Keratinocyte (primary cell): ENCODE results near the gene ASB16. TPM values are rescaled to one million over a fixed set of nuclear protein-coding genes. Genes with fewer than 3 reads are reported as not detected.

Experiments
- DNase-seq: peaks from one replicate; pipeline ENCODE4 v3.0.0-alpha.2; 2011; ENCODE audit warnings: low read depth, missing footprints, low spot score
- FAIRE-seq: peaks from 2 replicates; lab custom pipeline; 2011; peaks lifted over from hg19 to GRCh38; lab: Jason Lieb, UNC
- H2AFZ ChIP-seq: 2 replicates; pipeline ENCODE4 v1.6.0; 2012; ENCODE audit warnings: low read length, control low read depth, inconsistent platforms; ENCODE audit not compliant: control insufficient read depth
- H3K27ac ChIP-seq: 2 replicates; pipeline ENCODE4 v1.5.1; 2011; ENCODE audit warnings: low read length; ENCODE audit not compliant: control insufficient read depth, insufficient read depth
- H3K27me3 ChIP-seq: 3 replicates; pipeline ENCODE4 v1.6.0; 2011; ENCODE audit warnings: low read length; ENCODE audit not compliant: control insufficient read depth, insufficient read depth; ENCODE audit errors: extremely low read depth
- H3K36me3 ChIP-seq, 2 experiments: 2 replicates in 1 of 2; 3 replicates in 1 of 2; pipeline ENCODE4 v1.5.1; 2011; ENCODE audit warnings: low read length in 2 of 2, mild to moderate bottlenecking in 1 of 2; ENCODE audit not compliant: control insufficient read depth in 2 of 2, insufficient read depth in 2 of 2; ENCODE audit errors: extremely low read depth in 1 of 2
- H3K4me1 ChIP-seq: 3 replicates; pipeline ENCODE4 v1.5.1; 2011; ENCODE audit warnings: low read length; ENCODE audit not compliant: control insufficient read depth, insufficient read depth; ENCODE audit errors: extremely low read depth
- H3K4me2 ChIP-seq: 3 replicates; pipeline ENCODE4 v1.6.0; 2011; ENCODE audit warnings: low read depth, low read length; ENCODE audit not compliant: control insufficient read depth, insufficient read depth; ENCODE audit errors: extremely low read depth
- H3K4me3 ChIP-seq, 3 experiments: fragments of 200-600 bp in 1 of 3; sonication (generic) in 1 of 3; 2 replicates in 2 of 3; 3 replicates in 1 of 3; pipeline ENCODE4 v1.5.1; 2011 to 2016; ENCODE audit warnings: low read length in 3 of 3, mild to moderate bottlenecking in 3 of 3, control low read depth in 2 of 3, inconsistent platforms in 1 of 3, low read depth in 1 of 3, mixed read lengths in 1 of 3, mixed run types in 1 of 3, moderate library complexity in 1 of 3; ENCODE audit not compliant: control insufficient read depth in 2 of 3, insufficient read depth in 2 of 3; ENCODE audit errors: extremely low read depth in 1 of 3
- H3K79me2 ChIP-seq: 2 replicates; pipeline ENCODE4 v1.6.0; 2012; ENCODE audit warnings: low read length; ENCODE audit not compliant: control insufficient read depth, insufficient read depth
- H3K9ac ChIP-seq: 3 replicates; pipeline ENCODE4 v1.6.0; 2011; ENCODE audit warnings: low read length; ENCODE audit not compliant: control insufficient read depth, insufficient read depth; ENCODE audit errors: extremely low read depth
- H3K9me1 ChIP-seq: 3 replicates; pipeline ENCODE4 v1.6.0; 2011; ENCODE audit warnings: low read length; ENCODE audit not compliant: control insufficient read depth, insufficient read depth; ENCODE audit errors: extremely low read depth
- H3K9me3 ChIP-seq: 2 replicates; pipeline ENCODE4 v1.5.1; 2012; ENCODE audit warnings: low read depth, low read length; ENCODE audit not compliant: control insufficient read depth
- H4K20me1 ChIP-seq: 3 replicates; pipeline ENCODE4 v1.6.0; 2011; ENCODE audit warnings: low read length; ENCODE audit not compliant: control insufficient read depth, insufficient read depth; ENCODE audit errors: extremely low read depth
- CTCF ChIP-seq, 3 experiments: IDR thresholded peaks in 1 of 3; conservative IDR thresholded peaks in 1 of 3; optimal IDR thresholded peaks in 1 of 3; 2 replicates in 2 of 3; 3 replicates in 1 of 3; pipeline versions ENCODE3 to v1.5.1; 2011; ENCODE audit warnings: low read length in 3 of 3, mild to moderate bottlenecking in 3 of 3, moderate library complexity in 2 of 3, control low read depth in 1 of 3, inconsistent platforms in 1 of 3; ENCODE audit not compliant: insufficient read depth in 2 of 3; ENCODE audit errors: extremely low read depth in 1 of 3
- EZH2 ChIP-seq: IDR thresholded peaks from one replicate; pipeline ENCODE4 v1.6.1; 2012; ENCODE audit warnings: inconsistent platforms, mild to moderate bottlenecking, low read length, moderate library complexity
- dilution Hi-C: fragments of 300-500 bp; cut with MboI; formaldehyde crosslinking; loops from one replicate; pipeline ENCODE4 v1.7.0; 2020; ENCODE audit warnings: low sequenced_read_pairs; ENCODE audit not compliant: extremely low pct_ligation_motif_present
- polyA plus RNA-seq, 5 experiments: library from polyadenylated mRNA; depleted of rRNA in 3 of 5; stranded (reverse) in 3 of 5; stranded (forward) in 1 of 5; unstranded in 1 of 5; fragments of >200 nt; gene quantifications; 1 replicate in 1 of 5; 2 replicates in 3 of 5; 3 replicates in 1 of 5; pipeline versions ENCODE4 v1.2.1 to v1.2.3, GENCODE V29; 2011 to 2012; ENCODE audit warnings: missing spikeins in 2 of 5, low read depth in 1 of 5, low replicate concordance in 1 of 5

ASB16 gene
- polyA plus RNA-seq, 1 donor (not counting 4 experiments of a cell fraction or from before 2014, with no cell fraction given), result not detected

- DNase-seq, result no peak
- H3K9me1 ChIP-seq, result no peaks in the 10 kb centered on the region
- peak overlapping the region; percentile 78 for H3K9ac ChIP-seq
- H4K20me1 ChIP-seq, result no peaks in the 10 kb centered on the region
- no peaks in the 10 kb centered on the region for H3K79me2 ChIP-seq
- no peak overlapping the region for H2AFZ ChIP-seq
- TF ChIP-seq CTCF (optimal IDR thresholded peaks at IDR 0.05 in 1 of 3, IDR thresholded peaks at IDR 0.05 in 1 of 3, conservative IDR thresholded peaks at IDR 0.05 in 1 of 3; ENCODE audit: extremely low read depth in 1 of 3, insufficient read depth in 2 of 3, low read length in 3 of 3), result no peak
- no peak for TF ChIP-seq EZH2
- H3K27me3 ChIP-seq, result peaks cover 9% of the 10 kb centered on the region
- no peak overlapping the region for H3K27ac ChIP-seq
- peak overlapping the region; percentile 64 for H3K4me2 ChIP-seq
- FAIRE-seq, result no peak
- H3K4me1 ChIP-seq, result peaks cover 9% of the 10 kb centered on the region
- H3K36me3 ChIP-seq, result no peaks in the 10 kb centered on the region
- H3K9me3 ChIP-seq, result no peaks in the 10 kb centered on the region
- dilution Hi-C loops, result no loop called here
- H3K4me3 ChIP-seq, result peak overlapping the region; percentile 49 to 70 (median 68)
Observed at GRCh38 chr17:44121997-44122815, 48.3 kb upstream of the ASB16 start.

GRCh38 chr17:44122816-44123355 lies 47.6 kb upstream of the ASB16 start:
- no peaks in the 10 kb centered on the region for H3K9me3 ChIP-seq
- TF ChIP-seq EZH2 (peak; percentile 31), CTCF (optimal IDR thresholded peaks at IDR 0.05 in 1 of 3, IDR thresholded peaks at IDR 0.05 in 1 of 3, conservative IDR thresholded peaks at IDR 0.05 in 1 of 3; ENCODE audit: extremely low read depth in 1 of 3, insufficient read depth in 2 of 3, low read length in 3 of 3) (no peak)
- H3K4me2 ChIP-seq, result peak overlapping the region; percentile 64
- H3K79me2 ChIP-seq, result no peaks in the 10 kb centered on the region
- peaks cover 9% of the 10 kb centered on the region for H3K4me1 ChIP-seq
- peak overlapping the region; percentile 78 for H3K9ac ChIP-seq
- FAIRE-seq (no peak), DNase-seq (no peak)
- H3K36me3 ChIP-seq, result no peaks in the 10 kb centered on the region
- H4K20me1 ChIP-seq, result no peaks in the 10 kb centered on the region
- no peak overlapping the region for H2AFZ ChIP-seq
- dilution Hi-C loops, result no loop called here
- no peaks in the 10 kb centered on the region for H3K9me1 ChIP-seq
- H3K27ac ChIP-seq, result peak overlapping the region; percentile 18
- peaks cover 9% of the 10 kb centered on the region for H3K27me3 ChIP-seq
- H3K4me3 ChIP-seq, result peak overlapping the region; percentile 49 to 70 (median 68)
